H1 (cell line): ENCODE results near the gene OBSCN. TPM values are rescaled to one million over a fixed set of nuclear protein-coding genes. Genes with fewer than 3 reads are reported as not detected.

Source experiments
- CTCF ChIA-PET: fragments of 300-600 bp; sonication (Branson Sonifier 250); formaldehyde crosslinking; loops from one replicate; lab custom pipeline; 2021; ENCODE audit not compliant: partially characterized antibody; lab: Charles Lee
- POLR2A ChIA-PET: fragments of 300-600 bp; sonication (Branson Sonifier 250); formaldehyde crosslinking; loops from one replicate; lab custom pipeline; 2021; ENCODE audit warnings: inconsistent platforms; ENCODE audit not compliant: partially characterized antibody; lab: Charles Lee
- DNase-seq, 2 experiments: peaks; one replicate each; pipeline versions ENCODE4 v3.0.0 to v3.0.0-alpha.2; 2010 to 2022; ENCODE audit warnings: low spot score in 2 of 2, low read depth in 1 of 2, mixed read lengths in 1 of 2
- FAIRE-seq: peaks from 2 replicates; lab custom pipeline; 2011; peaks lifted over from hg19 to GRCh38; lab: Jason Lieb, UNC
- H2AFZ ChIP-seq: 2 replicates; pipeline ENCODE4 v1.8.1; 2012; ENCODE audit warnings: low read length, inconsistent platforms
- H2AK5ac ChIP-seq: 2 replicates; pipeline ENCODE4 v1.6.1; 2013; ENCODE audit warnings: low read depth, low read length
- H2BK120ac ChIP-seq: replicated peaks from 2 replicates; pipeline ENCODE3; 2013; ENCODE audit warnings: low read depth, low read length, inconsistent platforms
- H2BK12ac ChIP-seq: 2 replicates; pipeline ENCODE4 v1.6.1; 2013; ENCODE audit warnings: low read depth, low read length
- H2BK15ac ChIP-seq: 2 replicates; pipeline ENCODE4 v1.6.1; 2013; ENCODE audit warnings: low read length
- H2BK20ac ChIP-seq: 2 replicates; pipeline ENCODE4 v1.6.1; 2013; ENCODE audit warnings: low read length
- H2BK5ac ChIP-seq: 2 replicates; pipeline ENCODE4 v1.6.1; 2013; ENCODE audit warnings: low read depth, low read length
- H3K14ac ChIP-seq: 2 replicates; pipeline ENCODE4 v1.6.1; 2013; ENCODE audit warnings: inconsistent platforms; ENCODE audit not compliant: insufficient read length
- H3K18ac ChIP-seq: 2 replicates; pipeline ENCODE4 v1.6.1; 2013; ENCODE audit warnings: low read length; ENCODE audit errors: extremely low read depth
- H3K23ac ChIP-seq: 2 replicates; pipeline ENCODE4 v1.6.1; 2013; ENCODE audit warnings: inconsistent platforms; ENCODE audit not compliant: insufficient read length
- H3K23me2 ChIP-seq: 2 replicates; pipeline ENCODE4 v1.6.1; 2013; ENCODE audit warnings: low read depth, low read length
- H3K27ac ChIP-seq: 2 replicates; pipeline ENCODE4 v1.6.1; 2011; ENCODE audit warnings: low read depth, low read length, inconsistent platforms
- H3K27me3 ChIP-seq, 4 experiments: replicated peaks in 1 of 4; 1 replicate in 1 of 4; 2 replicates in 3 of 4; pipeline versions ENCODE4 v1.6.1 to v1.8.1; 2011 to 2013; ENCODE audit warnings: low read length in 3 of 4, mild to moderate bottlenecking in 3 of 4, inconsistent platforms in 2 of 4, mixed read lengths in 2 of 4, moderate library complexity in 1 of 4; ENCODE audit not compliant: control insufficient read depth in 3 of 4, insufficient read depth in 3 of 4; ENCODE audit errors: extremely low read depth in 1 of 4
- H3K36me3 ChIP-seq, 4 experiments: 2 replicates each; pipeline versions ENCODE4 v1.6.1 to v1.8.1; 2011 to 2013; ENCODE audit warnings: mild to moderate bottlenecking in 4 of 4, low read length in 3 of 4, moderate library complexity in 2 of 4, control low read depth in 1 of 4, inconsistent platforms in 1 of 4; ENCODE audit not compliant: insufficient read depth in 4 of 4, control insufficient read depth in 2 of 4
- H3K4ac ChIP-seq: replicated peaks from 2 replicates; pipeline ENCODE3; 2013; ENCODE audit warnings: low read length, low read depth, mixed read lengths, inconsistent platforms; ENCODE audit not compliant: insufficient read length
- H3K4me1 ChIP-seq, 4 experiments: replicated peaks in 1 of 4; 1 replicate in 1 of 4; 2 replicates in 3 of 4; pipeline versions ENCODE4 v1.6.1 to v1.8.1; 2011 to 2013; ENCODE audit warnings: low read length in 3 of 4, inconsistent platforms in 2 of 4, mixed read lengths in 1 of 4; ENCODE audit not compliant: insufficient read depth in 4 of 4, control insufficient read depth in 3 of 4
- H3K4me2 ChIP-seq, 2 experiments: 2 replicates each; pipeline versions ENCODE4 v1.6.1 to v1.8.1; 2011 to 2013; ENCODE audit warnings: low read depth in 2 of 2, low read length in 2 of 2, control low read depth in 1 of 2, inconsistent platforms in 1 of 2, mild to moderate bottlenecking in 1 of 2; ENCODE audit not compliant: insufficient read depth in 1 of 2
- H3K4me3 ChIP-seq, 4 experiments: fragments of 200-600, 300-600 bp in 1 of 4; sonication (generic), shearing (Covaris generic), sonication (Bioruptor Twin) in 1 of 4; 2 replicates each; pipeline versions ENCODE4 v1.5.1 to v1.8.1; 2011 to 2016; ENCODE audit warnings: low read length in 4 of 4, low read depth in 3 of 4, control low read depth in 2 of 4, inconsistent platforms in 2 of 4, mild to moderate bottlenecking in 2 of 4, mixed read lengths in 1 of 4, moderate library complexity in 1 of 4; ENCODE audit not compliant: insufficient read depth in 2 of 4; ENCODE audit errors: extremely low read depth in 1 of 4
- H3K56ac ChIP-seq: replicated peaks from 2 replicates; pipeline ENCODE3; 2013; ENCODE audit warnings: low read depth, mild to moderate bottlenecking, mixed read lengths, low read length, inconsistent platforms; ENCODE audit not compliant: insufficient read length
- H3K79me1 ChIP-seq: 2 replicates; pipeline ENCODE4 v1.6.1; 2013; ENCODE audit warnings: low read depth, low read length, control low read depth
- H3K79me2 ChIP-seq, 2 experiments: 2 replicates each; pipeline versions ENCODE4 v1.6.1 to v1.8.1; 2012 to 2013; ENCODE audit warnings: low read length in 2 of 2, mild to moderate bottlenecking in 2 of 2, inconsistent platforms in 1 of 2; ENCODE audit not compliant: insufficient read depth in 2 of 2, control insufficient read depth in 1 of 2
- H3K9ac ChIP-seq, 4 experiments: replicated peaks in 1 of 4; 1 replicate in 1 of 4; 2 replicates in 3 of 4; pipeline versions ENCODE4 v1.6.1 to v1.8.1; 2011 to 2013; ENCODE audit warnings: low read depth in 3 of 4, low read length in 3 of 4, control low read depth in 2 of 4, mild to moderate bottlenecking in 2 of 4, moderate library complexity in 2 of 4, inconsistent platforms in 1 of 4; ENCODE audit errors: extremely low read depth in 1 of 4
- H3K9me3 ChIP-seq, 2 experiments: 2 replicates each; pipeline versions ENCODE4 v1.6.1 to v1.8.1; 2012 to 2013; ENCODE audit warnings: mild to moderate bottlenecking in 2 of 2, moderate library complexity in 2 of 2, control low read depth in 1 of 2, inconsistent platforms in 1 of 2, low read depth in 1 of 2, low read length in 1 of 2, mixed read lengths in 1 of 2; ENCODE audit not compliant: insufficient read depth in 2 of 2
- H4K20me1 ChIP-seq, 2 experiments: replicated peaks in 1 of 2; 2 replicates each; pipeline versions ENCODE3 to v1.8.1; 2011 to 2013; ENCODE audit warnings: inconsistent platforms in 2 of 2, low read length in 2 of 2, mild to moderate bottlenecking in 1 of 2; ENCODE audit not compliant: insufficient read depth in 2 of 2, control insufficient read depth in 1 of 2
- H4K5ac ChIP-seq: 2 replicates; pipeline ENCODE4 v1.6.1; 2013; ENCODE audit warnings: low read length, low read depth, mixed read lengths, inconsistent platforms; ENCODE audit not compliant: insufficient read length
- H4K8ac ChIP-seq: 2 replicates; pipeline ENCODE4 v1.8.0; 2013; ENCODE audit warnings: mild to moderate bottlenecking, moderate library complexity, low read length, inconsistent platforms; ENCODE audit not compliant: insufficient read depth; ENCODE audit errors: extremely low read depth
- H4K91ac ChIP-seq: replicated peaks from 2 replicates; pipeline ENCODE3; 2013; ENCODE audit warnings: low read length, mixed read lengths, inconsistent platforms; ENCODE audit not compliant: insufficient read length
- BACH1 ChIP-seq: IDR thresholded peaks from 2 replicates; pipeline ENCODE4 v1.6.1; 2012; ENCODE audit warnings: low read length, improper control_type of control experiment
- POU5F1 ChIP-seq: IDR thresholded peaks from 2 replicates; pipeline ENCODE4 v1.6.1; 2011; ENCODE audit warnings: low read depth, mild to moderate bottlenecking, low read length, moderate library complexity
- RAD21 ChIP-seq, 2 experiments: IDR thresholded peaks in 1 of 2; conservative IDR thresholded peaks in 1 of 2; 2 replicates each; pipeline ENCODE4 v1.6.1; 2011; ENCODE audit warnings: low read depth in 2 of 2, low read length in 2 of 2, improper control_type of control experiment in 1 of 2, inconsistent platforms in 1 of 2, mild to moderate bottlenecking in 1 of 2, moderate library complexity in 1 of 2
- RXRA ChIP-seq: IDR thresholded peaks from 2 replicates; pipeline ENCODE4 v1.6.1; 2011; ENCODE audit warnings: low read depth, mild to moderate bottlenecking, low read length, moderate library complexity; ENCODE audit not compliant: insufficient read depth
- USF2 ChIP-seq: IDR thresholded peaks from 2 replicates; pipeline ENCODE4 v1.6.1; 2011; ENCODE audit warnings: low read length, improper control_type of control experiment
- YY1 ChIP-seq: IDR thresholded peaks from 2 replicates; pipeline ENCODE4 v1.6.1; 2011; ENCODE audit warnings: low read depth, mild to moderate bottlenecking, low read length
- WGBS, 2 experiments: shearing (Covaris generic) in 1 of 2; methylation state at CpG; one replicate each; pipeline versions ENCODE4 v1.1.6 to v1.1.7; 2013 to 2015; ENCODE audit warnings: low lambda C conversion rate in 2 of 2, mixed read lengths in 2 of 2, inconsistent platforms in 1 of 2, low coverage in 1 of 2, missing lambda C conversion rate in 1 of 2; ENCODE audit not compliant: insufficient replicate concordance in 2 of 2, insufficient coverage in 1 of 2, insufficient read length in 1 of 2; ENCODE audit errors: extremely low coverage in 1 of 2, missing lambda C conversion rate in 1 of 2; 5-methylcytosine and 5-hydroxymethylcytosine counted together
- polyA plus RNA-seq, 7 experiments: library from polyadenylated mRNA; depleted of rRNA in 3 of 7; stranded (reverse) in 5 of 7; unstranded in 2 of 7; fragments of >200 nt in 5 of 7; fragments of 200-250 nt in 2 of 7; gene quantifications; 1 replicate in 5 of 7; 2 replicates in 1 of 7; 4 replicates in 1 of 7; pipeline versions ENCODE4 v1.2.1 to v1.2.3, GENCODE V29; 2011 to 2013; ENCODE audit warnings: missing spikeins in 2 of 7, mixed read lengths in 2 of 7
- total RNA-seq: library from RNA; stranded (reverse); fragmentation: NEBNext Ultra II Directional; extraction: Animal tissue kit (Norgen Biotek cat#: 25700); gene quantifications from 2 replicates; pipeline ENCODE4 v1.2.1, GENCODE V29; 2021

OBSCN gene
- total and polyA plus RNA-seq, 2 of the 8 experiments (the other 6 are each of a cell fraction or from before 2014, with no cell fraction given) = 7.5 to 28.4 TPM

- Histone ChIP-seq H2BK12ac (no peak overlapping the region), H3K4ac (no peak overlapping the region), H2BK120ac (no peak overlapping the region), H3K9ac (no peak overlapping the region), H3K9me3 (no peaks in the 10 kb centered on the region), H3K79me1 (no peaks in the 10 kb centered on the region; the same call in 1 of the 2 replicates), H3K27me3 (peaks cover 1 to 29% (median 18%) of the 10 kb centered on the region in 4 experiments), H4K8ac (no peak overlapping the region), H3K18ac (no peak overlapping the region), H3K79me2 (peaks cover 0 to 2% of the 10 kb centered on the region in 2 experiments; a peak in 1 of 4 replicates), H3K4me1 (peaks cover 7 to 13% (median 9%) of the 10 kb centered on the region in 4 experiments), H4K5ac (no peak overlapping the region), H2AFZ (no peak overlapping the region), H3K23me2 (peaks cover 14% of the 10 kb centered on the region), H3K23ac (no peak overlapping the region), H3K27ac (no peak overlapping the region), H3K4me3 (no peak overlapping the region), H3K4me2 (no peak overlapping the region), H2BK15ac (no peak overlapping the region), H2AK5ac (no peak overlapping the region), H4K91ac (no peak overlapping the region), H2BK20ac (no peak overlapping the region), H4K20me1 (peaks cover 14 to 20% of the 10 kb centered on the region in 2 experiments), H2BK5ac (no peak overlapping the region), H3K56ac (no peak overlapping the region), H3K36me3 (no peaks in the 10 kb centered on the region), H3K14ac (no peak overlapping the region)
- DNase-seq (no peak), FAIRE-seq (no peak)
- ChIA-PET CTCF (interaction anchor here (0.9 to 1.3 kb wide), 3 partner anchors 13 to 90 kb away, joined by 3 to 4 read pairs (median 3); no protein-coding TSS in a partner anchor), POLR2A (interaction anchor here (1.0 to 2.4 kb wide), 3 partner anchors 12 to 47 kb away, joined by 3 to 10 read pairs (median 7); a partner anchor contains a TSS)
- WGBS, 2 experiments = 91% methylated on average over 5 of the region's 5 CpGs; no CpG with 5 or more reads in 1 of the 2 experiments
- TF ChIP-seq YY1 (no peak), POU5F1 (no peak), RAD21 (IDR thresholded peaks at IDR 0.05 in 1 of 2, conservative IDR thresholded peaks at IDR 0.05 in 1 of 2; ENCODE audit: low read depth in 2 of 2, low read length in 2 of 2) (no peak), BACH1 (no peak), RXRA (no peak), USF2 (no peak)
Measured at GRCh38 chr1:228411121-228411520, 203.3 kb downstream of the OBSCN start.
